Pancreas (tissue), 10 donors: Measurements from ENCODE around the gene TRAF3IP3. TPM values are rescaled to one million over a fixed set of nuclear protein-coding genes. Genes with fewer than 3 reads are reported as not detected.

ENCODE experiments used
- ATAC-seq, 4 donors: fragments of 200-7000 bp; cut with Tn5 transposase; one replicate each; pipeline versions ENCODE4 v1.8.0 to v1.9.1; 2020; ENCODE audit warnings: mild to moderate bottlenecking in 4 of 4, moderate library complexity in 4 of 4
- DNase-seq, 6 donors: peaks; one replicate each; pipeline ENCODE4 v3.0.0-alpha.2; 2020
- FAIRE-seq: peaks from 2 replicates; lab custom pipeline; 2012; peaks lifted over from hg19 to GRCh38; lab: Jason Lieb, UNC
- H3K27ac ChIP-seq, 4 donors: fragments of 200-600 bp; sonication (generic); 1 replicate in 3 of 4; 2 replicates in 1 of 4; pipeline versions ENCODE4 v1.5.0 to v1.8.0; 2020
- H3K27me3 ChIP-seq, 4 donors: fragments of 200-600 bp; one replicate each; pipeline ENCODE4 v1.8.0; 2021
- H3K36me3 ChIP-seq, 3 donors: fragments of 200-600 bp; sonication (generic) in 1 of 3; one replicate each; pipeline versions ENCODE4 v1.5.0 to v1.8.0; 2020 to 2021
- H3K4me1 ChIP-seq, 3 donors: fragments of 200-600 bp; one replicate each; pipeline ENCODE4 v1.8.0; 2021
- H3K4me3 ChIP-seq, 4 donors: fragments of 200-600 bp; sonication (generic) in 2 of 4; one replicate each; pipeline versions ENCODE4 v1.5.0 to v1.8.0; 2020 to 2021
- H3K9me3 ChIP-seq, 4 donors: fragments of 200-600 bp; one replicate each; pipeline ENCODE4 v1.8.0; 2021
- WGBS, 2 donors: extraction: QIAGEN DNeasy Blood & Tissue Kit; methylation state at CpG; one replicate each; pipeline ENCODE4 v1.1.7; 2013; 5-methylcytosine and 5-hydroxymethylcytosine counted together
- intact Hi-C, 3 donors: fragments of 100-400 bp; cut with DNase I; formaldehyde crosslinking; loops; one replicate each; pipeline versions ENCODE4 v1.11.1 to v1.14.2; 2022
- polyA plus RNA-seq, 2 donors: library from polyadenylated mRNA; stranded (reverse); fragments of 200-250 nt; gene quantifications; one replicate each; pipeline ENCODE4 v1.2.3, GENCODE V29; 2013
- total RNA-seq, 6 donors: library from RNA; stranded (reverse); fragmentation: NEBNext Ultra II Directional in 4 of 6; extraction: Animal tissue kit (Norgen Biotek cat#: 25700) in 4 of 6; gene quantifications; one replicate each; pipeline versions ENCODE4 v1.2.1 to v1.2.4, GENCODE V29; 2021 to 2023
- TF ChIP-seq, protein P1 (sequence below), 4 donors: fragments of 200-600 bp; sonication (generic) in 3 of 4; IDR thresholded peaks; one replicate each; pipeline versions ENCODE4 v1.5.0 to v1.8.0; 2021; ENCODE audit warnings: antibody characterized with exemption in 4 of 4
- donor health status: healthy with polysubstance abuse.
- donor health status: DM: no; HTN: no; CAD: no; lungs with moderate emphysema.
- donor health status: DM: no; HTN: no; CAD: no.
- donor health status: control.
- donor health status: control.
- donor health status: Bipolar disorder and iron deficiency.
- donor health status: DM: yes; HTN: yes; CAD: no.
- donor health status: DM: no; HTN: no; CAD: no.
- donor health status: DM: no; HTN: no; CAD: no.
- donor health status: DM: yes; HTN: yes; CAD: no.

TRAF3IP3 gene
- total and polyA plus RNA-seq, 8 donors = 0.42 to 5.5 (median 1.5) TPM

DNA sequence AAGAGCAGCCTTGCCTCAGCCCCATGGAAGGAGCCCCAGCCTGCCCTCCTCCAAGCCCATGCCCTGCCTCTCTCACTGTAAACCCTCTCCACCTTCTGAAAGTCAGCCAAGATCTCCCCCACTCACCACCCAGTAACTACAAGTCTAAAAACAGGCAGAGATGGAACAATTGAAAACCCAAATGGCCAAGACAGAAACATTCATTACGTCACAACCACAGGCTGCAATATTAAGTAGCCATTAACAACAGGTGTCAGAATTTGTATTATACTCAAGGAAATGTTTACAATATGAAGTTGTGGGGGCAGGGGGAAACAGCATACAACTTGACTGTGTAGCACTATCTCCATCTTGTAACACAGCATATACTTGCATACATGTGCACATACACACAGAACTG is 47.7 kb downstream of the TRAF3IP3 start:
- ATAC-seq (no peak), FAIRE-seq (no peak)

DNA sequence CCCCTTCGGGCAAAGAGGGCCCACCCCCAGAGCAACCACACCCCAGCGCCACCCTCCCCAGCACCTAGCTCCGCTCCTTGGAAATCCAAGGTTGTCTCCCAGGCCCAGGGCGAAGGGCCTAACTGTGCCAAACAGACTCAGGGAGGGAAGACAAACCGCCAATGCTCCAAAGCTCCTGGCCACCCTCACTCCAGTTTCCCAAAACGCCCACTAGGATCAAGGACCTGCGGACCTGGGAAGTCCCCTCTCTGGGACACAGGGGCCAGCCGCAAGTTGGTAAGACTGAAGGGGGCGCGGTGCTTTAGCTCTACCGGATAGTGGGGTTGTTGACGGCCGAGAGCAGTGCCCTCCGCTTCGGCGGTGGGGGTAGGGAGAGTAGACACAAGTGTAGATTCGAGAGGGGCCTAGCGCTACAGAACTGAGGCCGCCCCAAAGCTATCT is 49.5 kb downstream of the TRAF3IP3 start:
- WGBS, 2 donors = 5 to 7% methylated on average over 19 of the region's 19 CpGs

More for the DNA sequence above, 47.7 kb downstream of the TRAF3IP3 start:
- H3K9me3 ChIP-seq = no peaks in the 10 kb centered on the region
- H3K27me3 ChIP-seq = no peaks in the 10 kb centered on the region
- peak overlapping the region in 1 of 4 donors; percentile 71 for H3K4me3 ChIP-seq
- TF ChIP-seq, protein P1, sequence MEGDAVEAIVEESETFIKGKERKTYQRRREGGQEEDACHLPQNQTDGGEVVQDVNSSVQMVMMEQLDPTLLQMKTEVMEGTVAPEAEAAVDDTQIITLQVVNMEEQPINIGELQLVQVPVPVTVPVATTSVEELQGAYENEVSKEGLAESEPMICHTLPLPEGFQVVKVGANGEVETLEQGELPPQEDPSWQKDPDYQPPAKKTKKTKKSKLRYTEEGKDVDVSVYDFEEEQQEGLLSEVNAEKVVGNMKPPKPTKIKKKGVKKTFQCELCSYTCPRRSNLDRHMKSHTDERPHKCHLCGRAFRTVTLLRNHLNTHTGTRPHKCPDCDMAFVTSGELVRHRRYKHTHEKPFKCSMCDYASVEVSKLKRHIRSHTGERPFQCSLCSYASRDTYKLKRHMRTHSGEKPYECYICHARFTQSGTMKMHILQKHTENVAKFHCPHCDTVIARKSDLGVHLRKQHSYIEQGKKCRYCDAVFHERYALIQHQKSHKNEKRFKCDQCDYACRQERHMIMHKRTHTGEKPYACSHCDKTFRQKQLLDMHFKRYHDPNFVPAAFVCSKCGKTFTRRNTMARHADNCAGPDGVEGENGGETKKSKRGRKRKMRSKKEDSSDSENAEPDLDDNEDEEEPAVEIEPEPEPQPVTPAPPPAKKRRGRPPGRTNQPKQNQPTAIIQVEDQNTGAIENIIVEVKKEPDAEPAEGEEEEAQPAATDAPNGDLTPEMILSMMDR (IDR thresholded peaks at IDR 0.05) = no peak
- peaks cover 0 to 18% (median 0%) of the 10 kb centered on the region in 3 donors for H3K36me3 ChIP-seq
- H3K27ac ChIP-seq = peak overlapping the region in 1 of 4 donors; percentile 71
- DNase-seq = no peak
- 28 to 50% methylated on average over 1 of the region's 1 CpG for WGBS, 2 donors
- intact Hi-C loops = no loop called here
- peaks cover 29 to 35% (median 34%) of the 10 kb centered on the region in 3 donors for H3K4me1 ChIP-seq

DNA sequence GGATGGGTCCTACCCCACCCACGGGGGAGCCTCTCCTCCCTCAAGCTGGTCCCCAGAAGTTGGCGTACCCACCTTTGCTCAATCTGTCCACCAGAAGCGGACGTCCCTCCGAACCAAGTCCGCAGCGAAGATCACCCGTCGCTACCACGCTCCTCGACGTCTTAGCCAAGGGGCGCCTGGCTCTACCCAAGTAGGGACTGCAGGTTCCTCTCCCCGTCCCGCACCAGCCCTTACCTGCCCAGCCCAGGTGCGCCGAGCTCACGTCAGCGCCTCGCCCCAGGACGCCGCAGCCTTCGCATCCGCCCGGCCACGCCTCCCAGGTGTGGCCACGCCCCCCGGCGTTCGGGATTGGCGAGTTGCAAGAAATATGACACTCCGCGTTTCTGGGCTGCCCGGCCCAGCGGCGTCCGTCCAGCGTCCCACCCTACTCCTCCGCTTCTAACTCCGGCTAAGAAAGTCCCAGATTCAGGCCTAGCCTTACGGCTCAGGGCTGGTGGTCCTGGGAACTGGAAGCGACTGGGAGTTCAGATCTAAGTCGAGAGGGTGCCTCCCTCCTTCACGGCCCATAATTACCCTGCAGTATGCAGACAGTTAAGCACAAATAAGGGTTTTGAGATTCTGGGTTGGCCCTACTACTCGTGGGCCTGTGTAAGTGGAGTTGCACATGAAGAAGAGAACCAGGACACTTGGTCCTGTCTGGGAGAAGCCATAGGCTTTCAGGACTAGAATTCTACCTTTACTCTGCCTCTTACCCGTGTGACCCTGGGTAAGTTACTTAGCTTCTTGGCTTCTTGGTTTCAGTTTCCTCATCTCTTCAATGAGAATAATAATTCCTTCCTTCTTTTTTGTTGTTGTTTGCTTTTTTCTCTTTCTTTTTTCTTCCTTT is 50.3 kb downstream of the TRAF3IP3 start, which contains the start of gene IRF6:
IRF6 (minus strand) TSS at position 268 of the 886 bp plus-strand sequence. CDS start 4,729 bp downstream, outside the sequence.
- WGBS, 2 donors = 2 to 7% methylated on average over 45 to 46 of the region's 46 CpGs
- H3K4me1 ChIP-seq = peaks cover 25 to 35% (median 32%) of the 10 kb centered on the region in 3 donors
- peak within 1 kb of the TSS; percentile 51 to 71 (median 65) for H3K4me3 ChIP-seq
- no peaks in the 10 kb centered on the region for H3K9me3 ChIP-seq
- intact Hi-C loops = no loop called here
- no peaks in the 10 kb centered on the region for H3K36me3 ChIP-seq
- H3K27ac ChIP-seq = peak within 1 kb of the TSS; percentile 76 to 91 (median 86)
- DNase-seq (peak; percentile 95 to 99 (median 98)), FAIRE-seq (no peak), ATAC-seq (peak; percentile 91 to 97 (median 94))
- no peaks in the 10 kb centered on the region for H3K27me3 ChIP-seq
- TF ChIP-seq, protein P1 (IDR thresholded peaks at IDR 0.05) = no peak

More for the DNA sequence above, 49.5 kb downstream of the TRAF3IP3 start:
- Histone ChIP-seq H3K4me1 (peaks cover 29 to 35% (median 34%) of the 10 kb centered on the region in 3 donors), H3K4me3 (peak overlapping the region; percentile 51 to 71 (median 65)), H3K36me3 (peaks cover 0 to 1% (median 0%) of the 10 kb centered on the region in 3 donors), H3K9me3 (no peaks in the 10 kb centered on the region), H3K27ac (peak overlapping the region; percentile 76 to 91 (median 86)), H3K27me3 (no peaks in the 10 kb centered on the region)
- no peak for FAIRE-seq
- intact Hi-C loops = no loop called here
- peak; percentile 41 to 73 (median 46) for DNase-seq
- TF ChIP-seq, protein P1 (IDR thresholded peaks at IDR 0.05) = no peak
- peak; percentile 33 to 61 (median 48) for ATAC-seq

DNA sequence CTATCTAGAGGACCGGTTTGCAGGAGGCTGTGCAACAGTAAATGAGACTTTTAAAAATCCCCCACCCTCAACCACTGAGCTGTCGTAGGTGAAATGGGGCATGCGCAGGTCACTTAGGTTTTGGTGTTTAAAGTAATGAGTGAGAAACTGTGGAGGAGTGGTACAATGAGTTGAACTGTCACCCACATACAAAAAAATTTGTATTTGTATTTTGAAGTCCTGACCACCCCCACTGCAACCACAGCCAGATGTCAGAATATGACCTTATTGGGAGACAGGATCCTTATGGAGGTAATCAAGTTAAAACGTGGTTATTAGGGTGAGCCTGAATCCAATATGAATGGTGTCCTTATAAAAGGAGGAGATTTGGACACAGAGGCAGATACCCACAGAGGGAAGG is 51.7 kb downstream of the TRAF3IP3 start:
- intact Hi-C loops = no loop called here
- H3K36me3 ChIP-seq = no peaks in the 10 kb centered on the region
- H3K27ac ChIP-seq = no peak overlapping the region
- H3K27me3 ChIP-seq = no peaks in the 10 kb centered on the region
- H3K9me3 ChIP-seq = no peaks in the 10 kb centered on the region
- H3K4me3 ChIP-seq = no peak overlapping the region
- peaks cover 11 to 23% (median 19%) of the 10 kb centered on the region in 3 donors for H3K4me1 ChIP-seq
- no peak for DNase-seq
- FAIRE-seq = no peak
- TF ChIP-seq, protein P1 (IDR thresholded peaks at IDR 0.05) = no peak
- WGBS, 2 donors = 83 to 87% methylated on average over 4 of the region's 4 CpGs
- ATAC-seq = no peak
